ENCODE measurements around the gene RFLNA. TPM values are rescaled to one million over a fixed set of nuclear protein-coding genes. Genes with fewer than 3 reads are reported as not detected.

RFLNA gene
- polyA plus RNA-seq, 1 donor (not counting 4 experiments of a cell fraction or from before 2014, with no cell fraction given): 1.1 TPM

DNA sequence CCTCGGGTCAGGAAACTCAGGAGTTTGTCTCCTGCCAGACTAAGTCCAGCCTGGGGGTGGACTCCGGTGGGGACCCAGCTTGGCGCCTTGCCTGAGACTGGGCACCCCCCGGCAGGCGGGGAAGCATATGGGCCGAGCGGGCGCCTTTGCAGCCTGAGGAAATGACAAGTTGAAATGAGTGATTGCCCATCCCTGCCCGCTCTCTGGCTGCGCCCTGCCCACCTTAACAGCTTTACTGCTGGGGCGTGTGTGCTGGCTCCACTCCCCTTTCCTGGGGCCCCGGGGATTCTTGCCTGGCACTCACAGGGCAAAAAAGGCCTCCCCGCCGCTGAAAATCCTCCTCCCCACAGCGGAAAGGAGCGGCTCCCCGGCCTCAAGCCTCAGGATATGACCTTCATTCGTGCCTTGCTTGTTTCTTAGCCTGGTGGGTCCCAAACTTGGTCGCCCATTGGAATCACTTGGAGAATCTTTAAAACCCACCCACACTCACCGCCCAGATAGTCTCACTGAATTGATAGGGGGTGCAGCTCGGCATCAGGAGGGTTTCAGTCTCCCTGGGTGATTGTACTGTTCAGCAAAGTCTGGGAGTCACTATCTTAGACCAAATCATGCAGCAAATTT is 1.5 kb downstream of the RFLNA start:
- Histone ChIP-seq H3K27ac (ENCODE audit: control insufficient read depth, insufficient read depth, low read length) (no peak overlapping the region), H2AFZ (ENCODE audit: control insufficient read depth, low read length) (peak overlapping the region; percentile 43), H3K4me2 (ENCODE audit: control insufficient read depth, extremely low read depth, insufficient read depth, low read depth, low read length) (peak overlapping the region; percentile 75), H3K27me3 (ENCODE audit: control insufficient read depth, extremely low read depth, insufficient read depth, low read length) (peaks cover 43% of the 10 kb centered on the region), H3K79me2 (ENCODE audit: control insufficient read depth, insufficient read depth, low read length) (no peaks in the 10 kb centered on the region), H3K9ac (ENCODE audit: control insufficient read depth, extremely low read depth, insufficient read depth, low read length) (no peak overlapping the region), H3K4me3 (ENCODE audit: control insufficient read depth in 2 of 3, extremely low read depth in 1 of 3, insufficient read depth in 2 of 3, low read depth in 1 of 3, low read length in 3 of 3) (peak overlapping the region in 2 of 3 experiments; percentile 51 to 57), H3K9me3 (ENCODE audit: control insufficient read depth, low read depth, low read length) (no peaks in the 10 kb centered on the region), H3K36me3 (ENCODE audit: control insufficient read depth in 2 of 2, extremely low read depth in 1 of 2, insufficient read depth in 2 of 2, low read length in 2 of 2) (no peaks in the 10 kb centered on the region), H3K9me1 (ENCODE audit: control insufficient read depth, extremely low read depth, insufficient read depth, low read length) (no peaks in the 10 kb centered on the region), H3K4me1 (ENCODE audit: control insufficient read depth, extremely low read depth, insufficient read depth, low read length) (peaks cover 14% of the 10 kb centered on the region), H4K20me1 (ENCODE audit: control insufficient read depth, extremely low read depth, insufficient read depth, low read length) (no peaks in the 10 kb centered on the region)
- DNase-seq (ENCODE audit: low read depth, low spot score): no peak
- dilution Hi-C loops (cut with MboI; ENCODE audit: extremely low pct_ligation_motif_present, low sequenced_read_pairs): no loop called here
- FAIRE-seq: no peak
- TF ChIP-seq EZH2 (IDR thresholded peaks at IDR 0.05; ENCODE audit: low read length): peak; percentile 66
- TF ChIP-seq, protein P1, sequence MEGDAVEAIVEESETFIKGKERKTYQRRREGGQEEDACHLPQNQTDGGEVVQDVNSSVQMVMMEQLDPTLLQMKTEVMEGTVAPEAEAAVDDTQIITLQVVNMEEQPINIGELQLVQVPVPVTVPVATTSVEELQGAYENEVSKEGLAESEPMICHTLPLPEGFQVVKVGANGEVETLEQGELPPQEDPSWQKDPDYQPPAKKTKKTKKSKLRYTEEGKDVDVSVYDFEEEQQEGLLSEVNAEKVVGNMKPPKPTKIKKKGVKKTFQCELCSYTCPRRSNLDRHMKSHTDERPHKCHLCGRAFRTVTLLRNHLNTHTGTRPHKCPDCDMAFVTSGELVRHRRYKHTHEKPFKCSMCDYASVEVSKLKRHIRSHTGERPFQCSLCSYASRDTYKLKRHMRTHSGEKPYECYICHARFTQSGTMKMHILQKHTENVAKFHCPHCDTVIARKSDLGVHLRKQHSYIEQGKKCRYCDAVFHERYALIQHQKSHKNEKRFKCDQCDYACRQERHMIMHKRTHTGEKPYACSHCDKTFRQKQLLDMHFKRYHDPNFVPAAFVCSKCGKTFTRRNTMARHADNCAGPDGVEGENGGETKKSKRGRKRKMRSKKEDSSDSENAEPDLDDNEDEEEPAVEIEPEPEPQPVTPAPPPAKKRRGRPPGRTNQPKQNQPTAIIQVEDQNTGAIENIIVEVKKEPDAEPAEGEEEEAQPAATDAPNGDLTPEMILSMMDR (optimal IDR thresholded peaks at IDR 0.05 in 1 of 3, IDR thresholded peaks at IDR 0.05 in 1 of 3, conservative IDR thresholded peaks at IDR 0.05 in 1 of 3; ENCODE audit: extremely low read depth in 1 of 3, insufficient read depth in 2 of 3, low read length in 3 of 3): no peak

DNA sequence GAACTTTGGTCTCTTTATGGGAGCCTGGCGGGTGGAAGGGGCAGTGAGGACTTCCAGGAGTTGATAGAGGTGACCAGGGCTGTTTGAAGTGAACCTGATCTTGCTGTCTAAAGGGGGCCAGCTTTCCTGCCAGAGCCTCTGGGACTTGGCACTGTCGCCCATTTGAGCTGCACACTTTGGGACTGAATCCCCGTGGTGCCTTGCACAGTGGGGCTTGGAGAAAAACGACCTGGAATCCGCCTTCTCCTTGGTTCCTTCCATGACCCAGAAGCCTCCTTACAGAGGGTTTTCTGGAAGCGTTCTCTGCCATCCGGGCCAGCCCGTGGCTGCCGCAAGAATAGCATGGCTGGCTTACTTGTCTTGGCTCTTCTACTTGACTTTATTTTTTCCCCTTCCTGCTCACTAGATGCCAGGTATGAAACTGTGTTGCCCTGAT is 2.0 kb downstream of the RFLNA start:
- no peaks in the 10 kb centered on the region for H3K36me3 ChIP-seq (ENCODE audit: control insufficient read depth in 2 of 2, extremely low read depth in 1 of 2, insufficient read depth in 2 of 2, low read length in 2 of 2)
- H3K9me1 ChIP-seq (ENCODE audit: control insufficient read depth, extremely low read depth, insufficient read depth, low read length): no peaks in the 10 kb centered on the region
- peaks cover 47% of the 10 kb centered on the region for H3K27me3 ChIP-seq (ENCODE audit: control insufficient read depth, extremely low read depth, insufficient read depth, low read length)
- dilution Hi-C loops (cut with MboI; ENCODE audit: extremely low pct_ligation_motif_present, low sequenced_read_pairs): no loop called here
- H3K9ac ChIP-seq (ENCODE audit: control insufficient read depth, extremely low read depth, insufficient read depth, low read length): no peak overlapping the region
- FAIRE-seq (peak; percentile 32), DNase-seq (ENCODE audit: low read depth, low spot score) (no peak)
- H3K27ac ChIP-seq (ENCODE audit: control insufficient read depth, insufficient read depth, low read length): no peak overlapping the region
- no peaks in the 10 kb centered on the region for H3K79me2 ChIP-seq (ENCODE audit: control insufficient read depth, insufficient read depth, low read length)
- peak; percentile 57 for TF ChIP-seq EZH2 (IDR thresholded peaks at IDR 0.05; ENCODE audit: low read length)
- TF ChIP-seq, protein P1 (optimal IDR thresholded peaks at IDR 0.05 in 1 of 3, IDR thresholded peaks at IDR 0.05 in 1 of 3, conservative IDR thresholded peaks at IDR 0.05 in 1 of 3; ENCODE audit: extremely low read depth in 1 of 3, insufficient read depth in 2 of 3, low read length in 3 of 3): no peak
- H4K20me1 ChIP-seq (ENCODE audit: control insufficient read depth, extremely low read depth, insufficient read depth, low read length): no peaks in the 10 kb centered on the region
- H3K9me3 ChIP-seq (ENCODE audit: control insufficient read depth, low read depth, low read length): no peaks in the 10 kb centered on the region
- no peak overlapping the region for H3K4me3 ChIP-seq (ENCODE audit: control insufficient read depth in 2 of 3, extremely low read depth in 1 of 3, insufficient read depth in 2 of 3, low read depth in 1 of 3, low read length in 3 of 3)
- H3K4me2 ChIP-seq (ENCODE audit: control insufficient read depth, extremely low read depth, insufficient read depth, low read depth, low read length): peak overlapping the region; percentile 75
- peaks cover 14% of the 10 kb centered on the region for H3K4me1 ChIP-seq (ENCODE audit: control insufficient read depth, extremely low read depth, insufficient read depth, low read length)
- no peak overlapping the region for H2AFZ ChIP-seq (ENCODE audit: control insufficient read depth, low read length)
